GM23338 (cell line): ENCODE results near the gene FAM83F. TPM values are rescaled to one million over a fixed set of nuclear protein-coding genes. Genes with fewer than 3 reads are reported as not detected.

Experiments
- ATAC-seq: fragments of 200-7000 bp; cut with Tn5 transposase; 3 replicates; pipeline ENCODE4 v1.9.1; 2020
- DNase-seq: peaks from one replicate; pipeline ENCODE4 v3.0.0-alpha.2; 2015; ENCODE audit warnings: low spot score
- H2AFZ ChIP-seq: fragments of 200-600 bp; sonication (generic); 2 replicates; pipeline ENCODE4 v1.8.0; 2016; ENCODE audit warnings: antibody characterized with exemption, mild to moderate bottlenecking, moderate library complexity
- H3F3A ChIP-seq: fragments of 200-600 bp; sonication (generic); replicated peaks from 2 replicates; pipeline ENCODE4 v1.8.0; 2017; ENCODE audit warnings: antibody characterized with exemption, mixed run types, low read depth
- H3K27ac ChIP-seq: fragments of 200-600 bp; sonication (generic); 2 replicates; pipeline ENCODE4 v1.6.1; 2016; ENCODE audit warnings: low read depth
- H3K27me3 ChIP-seq: fragments of 200-600 bp; sonication (generic); 2 replicates; pipeline ENCODE4 v1.8.0; 2016; ENCODE audit warnings: mild to moderate bottlenecking, mixed run types, moderate library complexity; ENCODE audit not compliant: insufficient read depth
- H3K36me3 ChIP-seq: fragments of 200-600 bp; sonication (generic); 2 replicates; pipeline ENCODE4 v1.8.0; 2016; ENCODE audit warnings: mild to moderate bottlenecking; ENCODE audit not compliant: insufficient read depth
- H3K4me1 ChIP-seq: fragments of 200-600 bp; sonication (generic); 2 replicates; pipeline ENCODE4 v1.8.0; 2016; ENCODE audit warnings: mild to moderate bottlenecking, moderate library complexity; ENCODE audit not compliant: insufficient read depth
- H3K4me2 ChIP-seq: fragments of 200-600 bp; sonication (generic); 2 replicates; pipeline ENCODE4 v1.7.1; 2017; ENCODE audit warnings: mixed run types
- H3K4me3 ChIP-seq: fragments of 200-600 bp; sonication (generic); 2 replicates; pipeline ENCODE4 v1.6.1; 2016; ENCODE audit warnings: mixed run types
- H3K79me2 ChIP-seq: fragments of 200-600 bp; sonication (generic); replicated peaks from 2 replicates; pipeline ENCODE4 v1.8.0; 2017; ENCODE audit warnings: mild to moderate bottlenecking; ENCODE audit not compliant: insufficient read depth
- H3K9me2 ChIP-seq: fragments of 200-600 bp; sonication (generic); 2 replicates; pipeline ENCODE4 v1.8.0; 2017; ENCODE audit not compliant: insufficient read depth
- H4K20me1 ChIP-seq: fragments of 200-600 bp; sonication (generic); replicated peaks from 2 replicates; pipeline ENCODE4 v1.8.0; 2017; ENCODE audit warnings: mild to moderate bottlenecking; ENCODE audit not compliant: insufficient read depth
- H3K27ac Mint-ChIP-seq: 2 replicates; pipeline ENCODE4 v1.8.0; 2020; ENCODE audit warnings: inconsistent platforms, mild to moderate bottlenecking, moderate library complexity, mixed read lengths
- H3K27me3 Mint-ChIP-seq: 3 replicates; pipeline ENCODE4 v1.8.0; 2022; ENCODE audit warnings: low read depth, mild to moderate bottlenecking, moderate library complexity, mixed read lengths, inconsistent platforms; ENCODE audit not compliant: insufficient read depth, poor library complexity
- H3K36me3 Mint-ChIP-seq: 3 replicates; pipeline ENCODE4 v1.8.0; 2021; ENCODE audit warnings: low read depth, mild to moderate bottlenecking, inconsistent platforms, moderate library complexity, mixed read lengths
- H3K4me1 Mint-ChIP-seq: 3 replicates; pipeline ENCODE4 v1.8.0; 2020; ENCODE audit warnings: mild to moderate bottlenecking, inconsistent platforms, mixed read lengths
- H3K4me3 Mint-ChIP-seq: 3 replicates; pipeline ENCODE4 v1.8.0; 2021; ENCODE audit warnings: moderate library complexity, mild to moderate bottlenecking, inconsistent platforms, mixed read lengths
- H3K9me3 Mint-ChIP-seq: 3 replicates; pipeline ENCODE4 v1.8.0; 2020; ENCODE audit warnings: moderate library complexity, mild to moderate bottlenecking, inconsistent platforms, mixed read lengths
- CREB1 ChIP-seq: fragments of 250-450 bp; sonication (Bioruptor Pico); IDR thresholded peaks from 2 replicates; pipeline ENCODE4 v1.5.0; 2020; ENCODE audit warnings: low read depth, mild to moderate bottlenecking, moderate library complexity
- EZH2 ChIP-seq: fragments of 200-600 bp; sonication (generic); IDR thresholded peaks from one replicate; pipeline ENCODE4 v1.8.0; 2017; ENCODE audit warnings: antibody characterized with exemption, mild to moderate bottlenecking, low read depth; ENCODE audit not compliant: unreplicated experiment
- JUNB ChIP-seq: IDR thresholded peaks from one replicate; pipeline ENCODE4 v1.6.1; 2016; ENCODE audit warnings: antibody characterized with exemption; ENCODE audit not compliant: unreplicated experiment
- NANOG ChIP-seq: IDR thresholded peaks from 2 replicates; pipeline ENCODE4 v1.6.1; 2016; ENCODE audit warnings: antibody characterized with exemption, borderline replicate concordance
- POLR2AphosphoS5 ChIP-seq: IDR thresholded peaks from 2 replicates; pipeline ENCODE4 v1.6.1; 2016; ENCODE audit warnings: antibody characterized with exemption, low read depth
- ZNF331 ChIP-seq: fragments of 250-450 bp; sonication (Bioruptor Pico); IDR thresholded peaks from 2 replicates; pipeline ENCODE4 v1.5.0; 2020; ENCODE audit warnings: low read depth, mild to moderate bottlenecking, moderate library complexity
- polyA plus RNA-seq: library from polyadenylated mRNA; unstranded; fragments of >200 nt; fragmentation: Nextera tagmentation; extraction: Ambion mirVana; gene quantifications from 2 replicates; pipeline ENCODE4 v1.2.1, GENCODE V29; 2016
- total RNA-seq: library from RNA; depleted of rRNA; stranded (reverse); fragments of >200 nt; shearing (Covaris generic); gene quantifications from 2 replicates; pipeline ENCODE4 v1.2.3, GENCODE V29; 2014
- TF ChIP-seq, protein P1 (sequence below), 2 experiments: fragments of 200-600 bp in 1 of 2; sonication (generic) in 1 of 2; conservative IDR thresholded peaks; 2 replicates each; pipeline versions ENCODE4 v1.5.1 to v1.6.1; 2016 to 2017; ENCODE audit warnings: antibody characterized with exemption in 2 of 2, low read depth in 2 of 2, mild to moderate bottlenecking in 2 of 2, moderate library complexity in 1 of 2
- TF ChIP-seq, protein P2 (sequence below): IDR thresholded peaks from 2 replicates; pipeline ENCODE4 v1.6.1; 2016; ENCODE audit warnings: antibody characterized with exemption
- TF ChIP-seq, protein P3 (sequence below): fragments of 250-450 bp; sonication (Bioruptor Pico); IDR thresholded peaks from 2 replicates; pipeline ENCODE4 v1.5.0; 2020; ENCODE audit warnings: mild to moderate bottlenecking, moderate library complexity

FAM83F gene
- total and polyA plus RNA-seq, 2 experiments from 2014 or later, result 3.7 to 15.9 TPM

DNA sequence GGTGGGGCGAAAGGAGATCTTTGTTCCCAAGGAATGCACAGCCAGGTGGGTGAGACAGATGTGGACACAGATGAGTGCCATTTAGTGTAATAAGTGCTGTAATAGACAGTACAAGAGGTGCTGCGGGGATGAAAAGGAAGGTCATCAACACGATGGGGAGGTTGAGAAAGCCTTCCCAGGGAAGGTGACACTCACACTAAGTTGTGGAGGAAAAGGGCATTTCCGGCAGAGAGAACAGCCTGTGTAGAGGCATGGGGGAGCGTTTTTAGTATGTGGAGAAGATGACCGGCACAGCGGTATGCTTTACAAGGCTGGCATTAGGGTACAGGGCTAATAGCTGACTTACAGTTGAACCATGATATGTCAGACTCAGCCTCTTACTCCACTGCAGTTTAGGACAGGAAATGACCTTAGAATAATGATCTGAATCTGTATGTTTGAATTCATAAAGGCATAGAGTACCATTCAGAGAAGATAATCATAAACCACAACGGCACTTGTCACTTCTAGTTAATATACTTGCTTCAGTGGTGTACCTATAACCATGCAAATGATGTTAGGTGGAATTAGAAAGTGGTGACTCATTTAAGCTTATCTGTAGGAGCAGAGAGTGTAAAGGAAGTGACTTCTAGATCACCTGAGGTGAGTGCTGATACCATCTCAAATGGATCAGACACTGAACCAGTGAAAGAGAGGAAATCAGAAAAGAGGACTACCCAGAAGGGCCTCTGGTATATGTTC is 60.6 kb downstream of the FAM83F start:
- Histone ChIP-seq H3K4me1 (peaks cover 57% of the 10 kb centered on the region), H3F3A (no peaks in the 10 kb centered on the region), H3K36me3 (no peaks in the 10 kb centered on the region), H3K27ac (no peak overlapping the region), H2AFZ (no peak overlapping the region), H3K4me3 (no peak overlapping the region), H3K79me2 (peaks cover 52% of the 10 kb centered on the region), H3K27me3 (no peaks in the 10 kb centered on the region), H4K20me1 (peaks cover 3% of the 10 kb centered on the region; the same call in 1 of the 2 replicates), H3K9me2 (no peaks in the 10 kb centered on the region), H3K4me2 (peak overlapping the region; percentile 63)
- DNase-seq, result no peak
- H3K27me3 Mint-ChIP-seq, result peaks cover 5% of the 10 kb centered on the region
- peak overlapping the region; percentile 2; the same call in 1 of the 3 replicates for H3K4me3 Mint-ChIP-seq
- ATAC-seq, result no peak; the same call in 2 of the 3 replicates
- H3K9me3 Mint-ChIP-seq, result no peaks in the 10 kb centered on the region
- no peaks in the 10 kb centered on the region for H3K36me3 Mint-ChIP-seq
- H3K4me1 Mint-ChIP-seq, result peaks cover 44% of the 10 kb centered on the region
- TF ChIP-seq, protein P1, sequence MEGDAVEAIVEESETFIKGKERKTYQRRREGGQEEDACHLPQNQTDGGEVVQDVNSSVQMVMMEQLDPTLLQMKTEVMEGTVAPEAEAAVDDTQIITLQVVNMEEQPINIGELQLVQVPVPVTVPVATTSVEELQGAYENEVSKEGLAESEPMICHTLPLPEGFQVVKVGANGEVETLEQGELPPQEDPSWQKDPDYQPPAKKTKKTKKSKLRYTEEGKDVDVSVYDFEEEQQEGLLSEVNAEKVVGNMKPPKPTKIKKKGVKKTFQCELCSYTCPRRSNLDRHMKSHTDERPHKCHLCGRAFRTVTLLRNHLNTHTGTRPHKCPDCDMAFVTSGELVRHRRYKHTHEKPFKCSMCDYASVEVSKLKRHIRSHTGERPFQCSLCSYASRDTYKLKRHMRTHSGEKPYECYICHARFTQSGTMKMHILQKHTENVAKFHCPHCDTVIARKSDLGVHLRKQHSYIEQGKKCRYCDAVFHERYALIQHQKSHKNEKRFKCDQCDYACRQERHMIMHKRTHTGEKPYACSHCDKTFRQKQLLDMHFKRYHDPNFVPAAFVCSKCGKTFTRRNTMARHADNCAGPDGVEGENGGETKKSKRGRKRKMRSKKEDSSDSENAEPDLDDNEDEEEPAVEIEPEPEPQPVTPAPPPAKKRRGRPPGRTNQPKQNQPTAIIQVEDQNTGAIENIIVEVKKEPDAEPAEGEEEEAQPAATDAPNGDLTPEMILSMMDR (conservative IDR thresholded peaks at IDR 0.05; ENCODE audit: low read depth in 2 of 2), result no peak
- TF ChIP-seq, protein P2, sequence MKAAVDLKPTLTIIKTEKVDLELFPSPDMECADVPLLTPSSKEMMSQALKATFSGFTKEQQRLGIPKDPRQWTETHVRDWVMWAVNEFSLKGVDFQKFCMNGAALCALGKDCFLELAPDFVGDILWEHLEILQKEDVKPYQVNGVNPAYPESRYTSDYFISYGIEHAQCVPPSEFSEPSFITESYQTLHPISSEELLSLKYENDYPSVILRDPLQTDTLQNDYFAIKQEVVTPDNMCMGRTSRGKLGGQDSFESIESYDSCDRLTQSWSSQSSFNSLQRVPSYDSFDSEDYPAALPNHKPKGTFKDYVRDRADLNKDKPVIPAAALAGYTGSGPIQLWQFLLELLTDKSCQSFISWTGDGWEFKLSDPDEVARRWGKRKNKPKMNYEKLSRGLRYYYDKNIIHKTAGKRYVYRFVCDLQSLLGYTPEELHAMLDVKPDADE, result no peak
- H3K27ac Mint-ChIP-seq, result peak overlapping the region; percentile 15; the same call in 1 of the 2 replicates

DNA sequence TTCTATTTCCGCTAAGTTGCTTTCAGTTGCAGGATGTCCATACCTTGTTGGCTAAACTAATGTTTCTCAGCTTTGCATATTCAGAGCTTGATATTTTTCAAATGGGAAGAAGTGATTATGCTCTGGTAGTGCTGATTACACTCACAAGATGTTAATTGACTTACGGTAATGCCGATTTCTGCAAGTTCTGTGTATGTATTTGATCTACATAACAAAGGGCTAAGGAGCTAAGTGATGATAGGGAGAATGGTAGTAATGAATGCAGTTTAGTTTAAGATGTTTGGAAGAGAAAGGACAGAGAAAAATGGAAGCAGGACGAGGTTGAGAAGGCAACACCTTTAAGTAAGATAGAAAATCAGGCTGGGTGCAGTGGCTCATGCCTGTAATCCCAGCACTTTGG is 61.4 kb downstream of the FAM83F start:
- Histone ChIP-seq H3F3A (no peaks in the 10 kb centered on the region), H2AFZ (no peak overlapping the region), H3K79me2 (peaks cover 53% of the 10 kb centered on the region), H3K4me3 (peak overlapping the region; percentile 24), H4K20me1 (no peaks in the 10 kb centered on the region; the same call in 1 of the 2 replicates), H3K9me2 (no peaks in the 10 kb centered on the region), H3K36me3 (no peaks in the 10 kb centered on the region), H3K4me2 (peak overlapping the region; percentile 63), H3K4me1 (peaks cover 57% of the 10 kb centered on the region), H3K27me3 (no peaks in the 10 kb centered on the region), H3K27ac (peak overlapping the region; percentile 46; the same call in 1 of the 2 replicates)
- TF ChIP-seq ZNF331 (CRISPR knock-in tag), result no peak
- no peak for TF ChIP-seq CREB1 (CRISPR knock-in tag)
- TF ChIP-seq, protein P1 (conservative IDR thresholded peaks at IDR 0.05; ENCODE audit: low read depth in 2 of 2), result no peak
- 0 out of 2 replicates have a peak, but pooled peaks have one; percentile 58 for TF ChIP-seq NANOG
- no peak for TF ChIP-seq EZH2
- no peak for TF ChIP-seq JUNB
- no peak for TF ChIP-seq POLR2AphosphoS5
- TF ChIP-seq, protein P3, sequence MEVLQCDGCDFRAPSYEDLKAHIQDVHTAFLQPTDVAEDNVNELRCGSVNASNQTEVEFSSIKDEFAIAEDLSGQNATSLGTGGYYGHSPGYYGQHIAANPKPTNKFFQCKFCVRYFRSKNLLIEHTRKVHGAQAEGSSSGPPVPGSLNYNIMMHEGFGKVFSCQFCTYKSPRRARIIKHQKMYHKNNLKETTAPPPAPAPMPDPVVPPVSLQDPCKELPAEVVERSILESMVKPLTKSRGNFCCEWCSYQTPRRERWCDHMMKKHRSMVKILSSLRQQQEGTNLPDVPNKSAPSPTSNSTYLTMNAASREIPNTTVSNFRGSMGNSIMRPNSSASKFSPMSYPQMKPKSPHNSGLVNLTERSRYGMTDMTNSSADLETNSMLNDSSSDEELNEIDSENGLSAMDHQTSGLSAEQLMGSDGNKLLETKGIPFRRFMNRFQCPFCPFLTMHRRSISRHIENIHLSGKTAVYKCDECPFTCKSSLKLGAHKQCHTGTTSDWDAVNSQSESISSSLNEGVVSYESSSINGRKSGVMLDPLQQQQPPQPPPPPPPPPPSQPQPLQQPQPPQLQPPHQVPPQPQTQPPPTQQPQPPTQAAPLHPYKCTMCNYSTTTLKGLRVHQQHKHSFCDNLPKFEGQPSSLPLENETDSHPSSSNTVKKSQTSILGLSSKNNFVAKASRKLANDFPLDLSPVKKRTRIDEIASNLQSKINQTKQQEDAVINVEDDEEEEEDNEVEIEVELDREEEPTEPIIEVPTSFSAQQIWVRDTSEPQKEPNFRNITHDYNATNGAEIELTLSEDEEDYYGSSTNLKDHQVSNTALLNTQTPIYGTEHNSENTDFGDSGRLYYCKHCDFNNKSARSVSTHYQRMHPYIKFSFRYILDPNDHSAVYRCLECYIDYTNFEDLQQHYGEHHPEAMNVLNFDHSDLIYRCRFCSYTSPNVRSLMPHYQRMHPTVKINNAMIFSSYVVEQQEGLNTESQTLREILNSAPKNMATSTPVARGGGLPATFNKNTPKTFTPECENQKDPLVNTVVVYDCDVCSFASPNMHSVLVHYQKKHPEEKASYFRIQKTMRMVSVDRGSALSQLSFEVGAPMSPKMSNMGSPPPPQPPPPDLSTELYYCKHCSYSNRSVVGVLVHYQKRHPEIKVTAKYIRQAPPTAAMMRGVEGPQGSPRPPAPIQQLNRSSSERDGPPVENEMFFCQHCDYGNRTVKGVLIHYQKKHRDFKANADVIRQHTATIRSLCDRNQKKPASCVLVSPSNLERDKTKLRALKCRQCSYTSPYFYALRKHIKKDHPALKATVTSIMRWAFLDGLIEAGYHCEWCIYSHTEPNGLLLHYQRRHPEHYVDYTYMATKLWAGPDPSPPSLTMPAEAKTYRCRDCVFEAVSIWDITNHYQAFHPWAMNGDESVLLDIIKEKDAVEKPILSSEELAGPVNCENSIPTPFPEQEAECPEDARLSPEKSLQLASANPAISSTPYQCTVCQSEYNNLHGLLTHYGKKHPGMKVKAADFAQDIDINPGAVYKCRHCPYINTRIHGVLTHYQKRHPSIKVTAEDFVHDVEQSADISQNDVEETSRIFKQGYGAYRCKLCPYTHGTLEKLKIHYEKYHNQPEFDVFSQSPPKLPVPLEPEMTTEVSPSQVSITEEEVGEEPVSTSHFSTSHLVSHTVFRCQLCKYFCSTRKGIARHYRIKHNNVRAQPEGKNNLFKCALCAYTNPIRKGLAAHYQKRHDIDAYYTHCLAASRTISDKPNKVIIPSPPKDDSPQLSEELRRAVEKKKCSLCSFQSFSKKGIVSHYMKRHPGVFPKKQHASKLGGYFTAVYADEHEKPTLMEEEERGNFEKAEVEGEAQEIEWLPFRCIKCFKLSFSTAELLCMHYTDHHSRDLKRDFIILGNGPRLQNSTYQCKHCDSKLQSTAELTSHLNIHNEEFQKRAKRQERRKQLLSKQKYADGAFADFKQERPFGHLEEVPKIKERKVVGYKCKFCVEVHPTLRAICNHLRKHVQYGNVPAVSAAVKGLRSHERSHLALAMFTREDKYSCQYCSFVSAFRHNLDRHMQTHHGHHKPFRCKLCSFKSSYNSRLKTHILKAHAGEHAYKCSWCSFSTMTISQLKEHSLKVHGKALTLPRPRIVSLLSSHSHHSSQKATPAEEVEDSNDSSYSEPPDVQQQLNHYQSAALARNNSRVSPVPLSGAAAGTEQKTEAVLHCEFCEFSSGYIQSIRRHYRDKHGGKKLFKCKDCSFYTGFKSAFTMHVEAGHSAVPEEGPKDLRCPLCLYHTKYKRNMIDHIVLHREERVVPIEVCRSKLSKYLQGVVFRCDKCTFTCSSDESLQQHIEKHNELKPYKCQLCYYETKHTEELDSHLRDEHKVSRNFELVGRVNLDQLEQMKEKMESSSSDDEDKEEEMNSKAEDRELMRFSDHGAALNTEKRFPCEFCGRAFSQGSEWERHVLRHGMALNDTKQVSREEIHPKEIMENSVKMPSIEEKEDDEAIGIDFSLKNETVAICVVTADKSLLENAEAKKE, result no peak
- no peaks in the 10 kb centered on the region for H3K36me3 Mint-ChIP-seq
- ATAC-seq, result no peak; the same call in 1 of the 3 replicates
- peaks cover 5% of the 10 kb centered on the region for H3K27me3 Mint-ChIP-seq
- H3K4me3 Mint-ChIP-seq, result peak overlapping the region; percentile 6; the same call in 2 of the 3 replicates
- peak overlapping the region; percentile 25 for H3K27ac Mint-ChIP-seq
- no peaks in the 10 kb centered on the region for H3K9me3 Mint-ChIP-seq
- DNase-seq, result no peak
- peaks cover 43% of the 10 kb centered on the region for H3K4me1 Mint-ChIP-seq
